Measurements from ENCODE around the gene USP17L20.
"Not testable (repeated sequence)": the region's sequence is repeated elsewhere in the genome, so short reads cannot be mapped to it uniquely, and the experiment has no call there.

- TF ChIP-seq EZH2 (IDR thresholded peaks at IDR 0.05; ENCODE audit: insufficient read depth, poor library complexity, severe bottlenecking); EZH2phosphoT487 (IDR thresholded peaks at IDR 0.05; ENCODE audit: insufficient read depth, low read depth): not testable (repeated sequence)
Observed at GRCh38 chr4:9253078-9253477, 4.8 kb upstream of the USP17L20 start, which contains the start of gene USP17L19.
